Measurements from ENCODE around the gene TJP3.

Gene TJP3

DNA sequence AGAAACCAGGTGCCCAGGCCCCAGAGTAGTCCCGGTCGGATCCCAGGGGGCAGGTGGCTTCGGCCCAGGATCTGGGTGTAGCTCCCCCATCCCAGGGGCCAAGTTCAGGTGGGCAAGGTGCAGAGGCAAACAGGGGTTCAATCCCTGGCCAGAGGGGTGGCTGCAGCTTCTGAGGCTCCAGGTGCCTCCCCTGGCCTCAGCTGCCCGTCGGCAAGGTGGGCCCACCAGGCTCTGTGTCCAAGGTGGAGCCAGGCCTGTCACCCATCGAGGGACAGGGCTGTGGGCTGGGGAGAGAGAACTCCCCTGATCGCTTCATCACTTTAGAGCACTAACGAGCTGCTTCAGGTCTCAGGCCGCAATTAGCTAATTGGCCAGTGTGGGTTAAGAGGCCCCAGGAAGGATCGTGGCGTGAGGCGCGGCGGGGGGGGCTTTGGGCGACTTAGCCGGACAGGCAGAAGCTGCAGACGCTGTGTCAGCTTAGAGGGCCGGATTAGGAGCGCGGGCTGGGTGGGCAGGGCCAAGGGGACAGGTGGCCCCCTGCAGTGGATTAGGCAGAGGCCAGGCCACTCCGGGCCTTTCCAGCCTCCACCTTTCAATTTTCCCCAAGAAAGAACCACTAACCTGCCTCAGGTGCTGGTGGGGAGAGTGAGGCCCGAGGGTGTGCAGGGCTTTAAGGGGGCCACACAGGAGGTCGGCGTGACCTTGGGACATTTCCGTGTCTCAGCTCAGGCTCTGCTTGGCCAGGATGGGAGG is 66.6 kb downstream of the TJP3 start:
- Histone ChIP-seq H3K27ac (ENCODE audit: low read depth, low read length) (no peak overlapping the region), H3K4me3 (ENCODE audit: low read depth in 1 of 5, low read length in 5 of 5) (no peak overlapping the region), H3K9ac (ENCODE audit: low read length in 5 of 5) (no peak overlapping the region), H3K27me3 (ENCODE audit: control insufficient read depth in 5 of 5, insufficient read depth in 4 of 5, low read length in 5 of 5) (peaks cover 0 to 6% (median 2%) of the 10 kb centered on the region in 5 donors), H3K36me3 (ENCODE audit: control insufficient read depth in 5 of 5, insufficient read depth in 5 of 5, low read length in 5 of 5) (peaks cover 0 to 5% (median 0%) of the 10 kb centered on the region in 5 donors), H3K4me1 (ENCODE audit: control insufficient read depth in 5 of 5, insufficient read depth in 5 of 5, low read length in 5 of 5) (no peaks in the 10 kb centered on the region), H3K9me3 (ENCODE audit: control insufficient read depth in 5 of 5, low read length in 5 of 5) (no peaks in the 10 kb centered on the region)

DNA sequence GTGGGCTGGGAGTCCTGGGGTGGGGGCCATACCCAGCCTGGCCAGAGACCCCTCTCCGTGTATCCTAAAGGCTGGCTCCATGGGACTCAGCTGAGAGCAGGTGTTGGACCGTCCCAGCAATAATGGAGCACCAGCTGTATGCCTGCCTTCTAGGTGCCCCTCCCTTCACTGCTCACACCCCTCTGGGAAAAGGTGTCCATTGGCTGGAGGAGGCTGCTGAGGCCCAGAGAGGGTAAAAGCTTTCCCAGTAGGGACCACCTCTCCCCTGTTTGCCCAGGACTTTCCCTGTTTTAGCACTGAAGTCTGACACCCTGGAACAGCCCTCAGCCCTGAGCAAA is 67.2 kb downstream of the TJP3 start:
- Histone ChIP-seq H3K36me3 (ENCODE audit: control insufficient read depth in 5 of 5, insufficient read depth in 5 of 5, low read length in 5 of 5) (no peaks in the 10 kb centered on the region), H3K9ac (ENCODE audit: low read length in 5 of 5) (no peak overlapping the region), H3K27ac (ENCODE audit: low read depth, low read length) (no peak overlapping the region), H3K4me1 (ENCODE audit: control insufficient read depth in 5 of 5, insufficient read depth in 5 of 5, low read length in 5 of 5) (no peaks in the 10 kb centered on the region), H3K27me3 (ENCODE audit: control insufficient read depth in 5 of 5, insufficient read depth in 4 of 5, low read length in 5 of 5) (peaks cover 0 to 6% (median 2%) of the 10 kb centered on the region in 5 donors), H3K4me3 (ENCODE audit: low read depth in 1 of 5, low read length in 5 of 5) (no peak overlapping the region), H3K9me3 (ENCODE audit: control insufficient read depth in 5 of 5, low read length in 5 of 5) (no peaks in the 10 kb centered on the region)

DNA sequence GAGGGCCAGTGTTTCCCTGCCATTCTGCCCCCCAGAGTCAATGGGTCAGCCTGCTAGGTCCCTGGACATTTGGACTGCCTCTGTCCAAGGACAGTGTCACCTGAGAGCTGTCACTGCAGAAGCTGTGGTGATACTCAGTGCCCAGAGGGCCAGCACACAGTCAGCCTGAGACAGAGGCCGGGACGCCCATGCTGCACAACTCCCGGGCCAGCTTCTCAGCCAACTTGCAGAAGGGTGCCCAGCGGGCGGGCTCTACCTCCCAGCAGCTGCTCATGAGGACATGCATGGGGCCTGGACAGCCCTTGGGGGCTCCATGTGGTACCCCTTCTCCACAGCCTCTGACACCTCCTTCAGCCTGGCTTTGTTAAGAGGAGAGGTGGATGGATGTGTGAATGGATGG is 67.6 kb downstream of the TJP3 start:
- no peak overlapping the region for H3K4me3 ChIP-seq (ENCODE audit: low read depth in 1 of 5, low read length in 5 of 5)
- no peak overlapping the region for H3K9ac ChIP-seq (ENCODE audit: low read length in 5 of 5)

DNA sequence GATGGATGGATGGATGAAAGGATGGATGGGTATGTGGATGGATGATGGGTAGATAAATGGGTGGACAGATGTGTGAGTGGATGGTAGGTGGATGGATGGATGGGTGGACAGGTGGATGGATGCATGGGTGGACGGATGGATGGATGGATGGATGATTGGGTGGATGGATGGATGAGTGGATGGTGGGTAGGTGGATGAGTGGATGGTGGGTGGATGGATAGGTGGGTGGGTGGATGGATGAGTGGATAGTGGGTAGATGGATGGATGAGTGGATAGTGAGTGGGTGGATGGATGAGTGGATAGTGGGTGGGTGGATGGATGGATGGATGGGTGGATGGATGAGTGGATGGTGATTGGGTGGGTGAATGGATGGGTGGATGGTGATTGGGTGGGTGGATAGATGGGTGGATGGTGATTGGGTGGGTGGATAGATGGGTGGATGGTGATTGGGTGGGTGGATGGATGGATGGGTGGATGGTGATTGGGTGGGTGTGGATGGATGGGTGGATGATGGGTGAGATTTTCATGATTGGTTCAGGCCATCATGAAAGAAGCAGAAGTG is 68.4 kb downstream of the TJP3 start:
- Histone ChIP-seq H3K9me3 (ENCODE audit: control insufficient read depth in 5 of 5, low read length in 5 of 5) (peaks cover 5 to 11% (median 10%) of the 10 kb centered on the region in 5 donors), H3K36me3 (ENCODE audit: control insufficient read depth in 5 of 5, insufficient read depth in 5 of 5, low read length in 5 of 5) (no peaks in the 10 kb centered on the region), H3K4me1 (ENCODE audit: control insufficient read depth in 5 of 5, insufficient read depth in 5 of 5, low read length in 5 of 5) (no peaks in the 10 kb centered on the region), H3K27me3 (ENCODE audit: control insufficient read depth in 5 of 5, insufficient read depth in 4 of 5, low read length in 5 of 5) (peaks cover 0 to 3% (median 0%) of the 10 kb centered on the region in 5 donors), H3K4me3 (ENCODE audit: low read depth in 1 of 5, low read length in 5 of 5) (no peak overlapping the region), H3K27ac (ENCODE audit: low read depth, low read length) (no peak overlapping the region), H3K9ac (ENCODE audit: low read length in 5 of 5) (no peak overlapping the region)

More for the DNA sequence above, 67.6 kb downstream of the TJP3 start:
- Histone ChIP-seq H3K9me3 (ENCODE audit: control insufficient read depth in 5 of 5, low read length in 5 of 5) (peaks cover 0 to 3% (median 3%) of the 10 kb centered on the region in 5 donors), H3K4me1 (ENCODE audit: control insufficient read depth in 5 of 5, insufficient read depth in 5 of 5, low read length in 5 of 5) (no peaks in the 10 kb centered on the region), H3K27ac (ENCODE audit: low read depth, low read length) (no peak overlapping the region), H3K27me3 (ENCODE audit: control insufficient read depth in 5 of 5, insufficient read depth in 4 of 5, low read length in 5 of 5) (peaks cover 0 to 6% (median 2%) of the 10 kb centered on the region in 5 donors), H3K36me3 (ENCODE audit: control insufficient read depth in 5 of 5, insufficient read depth in 5 of 5, low read length in 5 of 5) (no peaks in the 10 kb centered on the region)

DNA sequence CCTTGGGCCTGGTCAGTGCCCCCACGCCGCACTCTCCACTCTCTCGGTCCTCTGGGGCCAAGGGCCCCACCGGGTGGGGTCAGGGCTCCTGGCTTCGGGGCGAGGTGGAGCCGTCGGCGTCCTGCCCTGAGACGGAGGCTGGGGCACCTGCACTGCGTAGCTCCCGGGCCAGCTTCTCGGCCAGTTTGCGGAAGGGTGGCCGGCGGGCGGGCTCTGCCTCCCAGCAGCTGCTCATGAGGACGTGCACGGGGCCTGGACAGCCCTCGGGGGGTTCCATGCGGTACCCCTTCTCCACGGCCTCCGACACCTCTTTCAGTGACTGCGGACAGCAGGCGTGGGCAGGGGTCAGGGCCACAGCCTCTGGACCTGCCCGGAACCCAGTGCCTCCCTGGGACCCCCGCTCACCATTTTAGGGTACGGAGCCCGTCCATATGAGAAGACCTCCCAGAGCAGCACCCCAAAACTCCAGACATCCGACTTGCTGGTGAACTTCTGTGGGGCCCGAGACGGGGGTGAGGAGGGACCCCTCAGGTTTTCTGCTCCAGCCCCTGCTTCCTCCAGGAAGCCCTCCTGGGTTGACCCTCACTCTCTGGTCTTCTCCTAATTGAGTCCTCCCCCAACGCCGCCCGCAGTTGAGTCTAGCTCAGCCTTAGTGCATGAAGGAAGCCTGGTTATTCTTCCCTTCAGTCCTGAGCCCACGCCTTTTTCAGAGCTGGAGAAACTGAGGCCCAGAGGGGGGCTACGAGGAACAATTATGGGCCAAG is 70.1 kb downstream of the TJP3 start:
- H3K4me3 ChIP-seq (ENCODE audit: low read depth in 1 of 5, low read length in 5 of 5) = no peak overlapping the region

DNA sequence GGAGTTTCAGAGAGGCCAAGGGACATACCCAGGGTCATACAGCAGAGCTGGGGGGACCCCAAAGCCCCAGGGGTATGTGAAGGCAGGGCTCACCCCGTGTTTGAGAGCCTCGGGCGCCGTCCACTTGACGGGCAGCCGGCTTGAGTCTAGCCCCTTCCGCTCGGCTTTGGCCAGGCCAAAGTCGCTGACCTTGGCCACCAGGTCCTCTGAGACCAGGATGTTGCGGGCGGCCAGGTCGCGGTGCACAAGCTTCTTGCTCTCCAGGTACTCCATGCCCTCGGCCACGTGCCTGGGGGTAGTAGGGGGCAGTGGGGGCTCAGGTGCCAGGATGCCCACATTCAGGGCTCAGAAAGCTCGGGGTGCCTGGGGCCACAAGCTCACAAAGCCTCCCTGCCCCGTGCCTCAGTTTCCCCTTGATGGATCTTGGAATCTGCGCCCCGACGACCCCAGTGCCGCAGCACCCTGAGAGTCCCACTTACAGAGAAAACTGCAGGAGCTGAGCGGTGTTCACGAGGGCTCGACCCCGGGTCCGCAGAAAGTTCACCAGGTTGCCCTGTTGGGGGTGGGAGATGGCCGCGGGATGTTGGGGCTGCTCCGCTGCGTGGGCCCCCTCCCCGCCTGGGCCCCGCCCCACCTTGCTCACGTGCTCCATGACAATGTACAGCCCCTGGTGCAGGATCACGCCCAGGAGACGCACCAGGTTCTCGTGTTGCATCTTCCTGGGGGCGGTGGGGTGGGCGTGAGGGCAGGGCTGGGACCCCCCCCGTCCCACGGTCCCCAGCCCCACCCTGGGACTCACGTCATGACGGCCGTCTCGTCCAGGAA is 70.9 kb downstream of the TJP3 start:
- Histone ChIP-seq H3K9ac (ENCODE audit: low read length in 5 of 5) (no peak overlapping the region), H3K9me3 (ENCODE audit: control insufficient read depth in 5 of 5, low read length in 5 of 5) (peaks cover 14 to 28% (median 24%) of the 10 kb centered on the region in 5 donors), H3K27ac (ENCODE audit: low read depth, low read length) (no peak overlapping the region), H3K4me3 (ENCODE audit: low read depth in 1 of 5, low read length in 5 of 5) (no peak overlapping the region), H3K27me3 (ENCODE audit: control insufficient read depth in 5 of 5, insufficient read depth in 4 of 5, low read length in 5 of 5) (peaks cover 0 to 18% (median 8%) of the 10 kb centered on the region in 5 donors), H3K4me1 (ENCODE audit: control insufficient read depth in 5 of 5, insufficient read depth in 5 of 5, low read length in 5 of 5) (no peaks in the 10 kb centered on the region), H3K36me3 (ENCODE audit: control insufficient read depth in 5 of 5, insufficient read depth in 5 of 5, low read length in 5 of 5) (no peaks in the 10 kb centered on the region)

More for the DNA sequence above, 70.1 kb downstream of the TJP3 start:
- Histone ChIP-seq H3K27ac (ENCODE audit: low read depth, low read length) (no peak overlapping the region), H3K9me3 (ENCODE audit: control insufficient read depth in 5 of 5, low read length in 5 of 5) (peaks cover 14 to 26% (median 23%) of the 10 kb centered on the region in 5 donors), H3K4me1 (ENCODE audit: control insufficient read depth in 5 of 5, insufficient read depth in 5 of 5, low read length in 5 of 5) (no peaks in the 10 kb centered on the region), H3K9ac (ENCODE audit: low read length in 5 of 5) (no peak overlapping the region), H3K27me3 (ENCODE audit: control insufficient read depth in 5 of 5, insufficient read depth in 4 of 5, low read length in 5 of 5) (peaks cover 0 to 10% (median 2%) of the 10 kb centered on the region in 5 donors), H3K36me3 (ENCODE audit: control insufficient read depth in 5 of 5, insufficient read depth in 5 of 5, low read length in 5 of 5) (no peaks in the 10 kb centered on the region)

DNA sequence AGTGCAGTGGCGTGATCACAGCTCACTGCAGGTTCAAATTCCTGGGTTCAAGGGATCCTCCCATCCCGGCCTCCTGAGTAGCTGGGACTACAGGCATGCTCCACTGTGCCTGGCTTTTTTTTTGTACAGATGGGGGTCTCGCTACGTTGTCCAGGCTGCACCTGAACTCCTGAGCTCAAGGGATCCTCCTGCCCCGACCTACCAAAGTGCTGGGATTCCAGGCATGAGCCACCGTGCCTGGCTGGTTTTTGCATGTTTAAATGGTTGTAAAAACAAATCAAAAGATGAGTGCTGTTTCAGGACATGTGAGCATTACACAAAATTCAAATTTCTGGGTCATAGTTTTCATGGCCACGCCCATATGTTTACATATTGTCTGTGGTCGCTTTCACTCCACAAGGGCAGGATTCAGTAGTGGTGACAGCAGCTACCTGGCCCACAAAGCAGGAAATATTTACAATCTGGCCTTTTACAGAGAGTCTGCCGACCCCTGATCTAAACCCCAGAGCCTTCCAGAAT is 72.7 kb downstream of the TJP3 start:
- peak overlapping the region in 2 of 5 donors; percentile 5 to 36 for H3K4me3 ChIP-seq (ENCODE audit: low read depth in 1 of 5, low read length in 5 of 5)
- no peak overlapping the region for H3K9ac ChIP-seq (ENCODE audit: low read length in 5 of 5)
- H3K9me3 ChIP-seq (ENCODE audit: control insufficient read depth in 5 of 5, low read length in 5 of 5) = peaks cover 14 to 28% (median 24%) of the 10 kb centered on the region in 5 donors
- peaks cover 0 to 5% (median 0%) of the 10 kb centered on the region in 5 donors for H3K4me1 ChIP-seq (ENCODE audit: control insufficient read depth in 5 of 5, insufficient read depth in 5 of 5, low read length in 5 of 5)
- H3K27ac ChIP-seq (ENCODE audit: low read depth, low read length) = no peak overlapping the region
- no peaks in the 10 kb centered on the region for H3K36me3 ChIP-seq (ENCODE audit: control insufficient read depth in 5 of 5, insufficient read depth in 5 of 5, low read length in 5 of 5)
- H3K27me3 ChIP-seq (ENCODE audit: control insufficient read depth in 5 of 5, insufficient read depth in 4 of 5, low read length in 5 of 5) = peaks cover 4 to 36% (median 23%) of the 10 kb centered on the region in 5 donors

DNA sequence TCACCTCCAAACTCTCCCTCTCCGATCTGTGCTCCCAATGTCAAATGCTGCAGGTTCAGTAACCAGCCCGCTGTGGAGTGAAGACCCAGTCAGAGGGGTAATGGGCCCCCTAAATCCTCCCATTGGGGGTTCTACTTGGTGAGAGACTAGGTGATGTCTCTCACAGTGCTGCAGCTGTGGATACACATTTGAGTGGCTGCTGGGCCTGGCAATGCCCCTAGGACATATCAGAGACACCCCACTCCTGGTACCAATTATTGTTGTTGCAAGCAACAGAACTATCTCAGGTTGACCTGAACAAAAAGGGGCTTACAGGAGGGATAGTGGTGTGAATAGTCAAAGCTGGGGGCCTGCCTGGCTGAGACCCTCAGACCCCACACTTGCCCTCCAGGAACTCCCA is 73.4 kb downstream of the TJP3 start:
- Histone ChIP-seq H3K9ac (ENCODE audit: low read length in 5 of 5) (no peak overlapping the region), H3K9me3 (ENCODE audit: control insufficient read depth in 5 of 5, low read length in 5 of 5) (peaks cover 14 to 28% (median 24%) of the 10 kb centered on the region in 5 donors), H3K36me3 (ENCODE audit: control insufficient read depth in 5 of 5, insufficient read depth in 5 of 5, low read length in 5 of 5) (no peaks in the 10 kb centered on the region), H3K4me3 (ENCODE audit: low read depth in 1 of 5, low read length in 5 of 5) (peak overlapping the region in 4 of 5 donors; percentile 5 to 36 (median 16)), H3K4me1 (ENCODE audit: control insufficient read depth in 5 of 5, insufficient read depth in 5 of 5, low read length in 5 of 5) (peaks cover 0 to 8% (median 0%) of the 10 kb centered on the region in 5 donors), H3K27me3 (ENCODE audit: control insufficient read depth in 5 of 5, insufficient read depth in 4 of 5, low read length in 5 of 5) (peaks cover 4 to 37% (median 23%) of the 10 kb centered on the region in 5 donors), H3K27ac (ENCODE audit: low read depth, low read length) (no peak overlapping the region)

DNA sequence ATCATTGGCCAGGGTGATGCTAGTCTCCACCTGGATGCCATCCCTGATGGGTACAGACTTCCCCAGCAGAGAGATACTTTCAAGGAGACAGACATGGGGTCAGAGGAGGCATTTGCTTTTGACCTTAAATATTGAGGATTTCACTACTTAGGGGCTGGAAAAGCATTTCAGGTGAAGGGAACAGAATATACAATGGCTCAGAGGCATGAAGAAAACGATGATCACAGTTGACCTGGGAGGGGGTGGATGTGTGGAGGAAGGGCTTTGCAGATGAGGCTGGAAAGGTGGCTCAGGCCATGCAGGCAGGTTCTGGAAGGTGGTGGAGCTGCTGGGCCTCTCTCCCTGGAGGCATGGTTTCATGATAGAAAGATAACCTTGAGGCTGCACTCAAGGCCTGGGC is 74.1 kb downstream of the TJP3 start:
- Histone ChIP-seq H3K9ac (ENCODE audit: low read length in 5 of 5) (no peak overlapping the region), H3K4me3 (ENCODE audit: low read depth in 1 of 5, low read length in 5 of 5) (peak overlapping the region in 3 of 5 donors; percentile 5 to 31 (median 19)), H3K27me3 (ENCODE audit: control insufficient read depth in 5 of 5, insufficient read depth in 4 of 5, low read length in 5 of 5) (peaks cover 4 to 40% (median 25%) of the 10 kb centered on the region in 5 donors), H3K36me3 (ENCODE audit: control insufficient read depth in 5 of 5, insufficient read depth in 5 of 5, low read length in 5 of 5) (no peaks in the 10 kb centered on the region), H3K4me1 (ENCODE audit: control insufficient read depth in 5 of 5, insufficient read depth in 5 of 5, low read length in 5 of 5) (peaks cover 0 to 8% (median 0%) of the 10 kb centered on the region in 5 donors), H3K9me3 (ENCODE audit: control insufficient read depth in 5 of 5, low read length in 5 of 5) (peaks cover 14 to 28% (median 24%) of the 10 kb centered on the region in 5 donors), H3K27ac (ENCODE audit: low read depth, low read length) (no peak overlapping the region)
